B cell (primary cell): ENCODE data around the gene PRSS33. TPM values are rescaled to one million over a fixed set of nuclear protein-coding genes. Genes with fewer than 3 reads are reported as not detected.

Experiments
- ATAC-seq: fragments of 200-7000 bp; cut with Tn5 transposase; one replicate; pipeline ENCODE4 v1.10.0; 2021; ENCODE audit warnings: low read depth, mild to moderate bottlenecking, moderate number of reproducible peaks, moderate library complexity
- CTCF ChIA-PET: fragments of 350-600 bp; sonication (Branson Sonifier 250); formaldehyde crosslinking; loops from one replicate; lab custom pipeline; 2021; ENCODE audit warnings: antibody characterized with exemption, inconsistent platforms; lab: Charles Lee
- POLR2A ChIA-PET: fragments of 350-600 bp; sonication (Branson Sonifier 250); formaldehyde crosslinking; loops from one replicate; lab custom pipeline; 2021; ENCODE audit warnings: antibody characterized with exemption; lab: Charles Lee
- DNase-seq: peaks from one replicate; pipeline ENCODE4 v3.0.0; 2013
- H2AFZ ChIP-seq: 2 replicates; pipeline ENCODE4 v1.6.1; 2012; ENCODE audit warnings: mild to moderate bottlenecking, low read depth, low read length; ENCODE audit not compliant: insufficient read depth, poor library complexity, severe bottlenecking
- H3K27ac ChIP-seq, 2 donors: 1 replicate in 1 of 2; 2 replicates in 1 of 2; pipeline ENCODE4 v1.5.1; 2012 to 2013; ENCODE audit warnings: low read length in 2 of 2, mild to moderate bottlenecking in 2 of 2, moderate library complexity in 1 of 2
- H3K27me3 ChIP-seq, 4 experiments: fragments of 200-600 bp in 1 of 4; sonication (generic) in 1 of 4; replicated peaks in 1 of 4; 1 replicate in 2 of 4; 2 replicates in 2 of 4; pipeline versions ENCODE4 v1.6.1 to v1.7.0; 2013 to 2016; ENCODE audit warnings: low read length in 3 of 4, mild to moderate bottlenecking in 2 of 4, mixed read lengths in 1 of 4, moderate library complexity in 1 of 4; ENCODE audit not compliant: insufficient read depth in 4 of 4, control insufficient read depth in 3 of 4; ENCODE audit errors: control extremely low read depth in 1 of 4
- H3K36me3 ChIP-seq, 2 experiments: replicated peaks in 1 of 2; 1 replicate in 1 of 2; 2 replicates in 1 of 2; pipeline versions ENCODE4 v1.6.1 to v1.7.1; 2013; ENCODE audit warnings: low read length in 1 of 2; ENCODE audit not compliant: insufficient read depth in 2 of 2, control insufficient read depth in 1 of 2; ENCODE audit errors: control extremely low read depth in 1 of 2, extremely low read depth in 1 of 2
- H3K4me1 ChIP-seq, 2 donors: fragments of 200-600 bp in 1 of 2; sonication (generic) in 1 of 2; 1 replicate in 1 of 2; 2 replicates in 1 of 2; pipeline versions ENCODE4 v1.5.1 to v1.6.1; 2013 to 2017; ENCODE audit warnings: low read length in 2 of 2; ENCODE audit not compliant: control insufficient read depth in 2 of 2, insufficient read depth in 2 of 2
- H3K4me2 ChIP-seq: replicated peaks from 2 replicates; pipeline ENCODE3; 2012; ENCODE audit warnings: mild to moderate bottlenecking, low read depth, low read length; ENCODE audit not compliant: poor library complexity, severe bottlenecking
- H3K4me3 ChIP-seq, 5 experiments: fragments of 200-600 bp in 1 of 5; sonication (generic) in 1 of 5; 1 replicate in 3 of 5; 2 replicates in 2 of 5; pipeline versions ENCODE4 v1.5.1 to v1.7.0; 2011 to 2016; ENCODE audit warnings: low read length in 4 of 5, mild to moderate bottlenecking in 4 of 5, low read depth in 2 of 5, control low read depth in 1 of 5, moderate library complexity in 1 of 5; ENCODE audit not compliant: insufficient read depth in 1 of 5; ENCODE audit errors: control extremely low read depth in 1 of 5, extremely low read depth in 1 of 5
- H3K79me2 ChIP-seq: fragments of 200-600 bp; sonication (generic); one replicate; pipeline ENCODE4 v1.6.0; 2016; ENCODE audit warnings: low read length; ENCODE audit not compliant: control insufficient read depth, insufficient read depth
- H3K9ac ChIP-seq: fragments of 200-600 bp; sonication (generic); 2 replicates; pipeline ENCODE4 v1.6.1; 2017; ENCODE audit warnings: mild to moderate bottlenecking, low read length, moderate library complexity
- H3K9me3 ChIP-seq, 3 donors: one replicate each; pipeline versions ENCODE4 v1.6.1 to v1.7.1; 2013; ENCODE audit warnings: low read length in 2 of 3; ENCODE audit not compliant: control insufficient read depth in 2 of 3, insufficient read depth in 1 of 3; ENCODE audit errors: control extremely low read depth in 1 of 3
- H4K20me1 ChIP-seq: 2 replicates; pipeline ENCODE4 v1.6.0; 2012; ENCODE audit warnings: mild to moderate bottlenecking, low read length; ENCODE audit not compliant: insufficient read depth, control insufficient read depth, poor library complexity, severe bottlenecking
- H3K27ac Mint-ChIP-seq: one replicate; pipeline ENCODE4 v1.8.0; 2021; ENCODE audit warnings: mixed read lengths
- H3K27me3 Mint-ChIP-seq: one replicate; pipeline ENCODE4 v1.8.0; 2021; ENCODE audit warnings: mixed read lengths
- H3K4me1 Mint-ChIP-seq: one replicate; pipeline ENCODE4 v1.8.0; 2021; ENCODE audit warnings: mixed read lengths
- H3K4me3 Mint-ChIP-seq: one replicate; pipeline ENCODE4 v1.8.0; 2021; ENCODE audit warnings: mixed read lengths
- H3K9me3 Mint-ChIP-seq: one replicate; pipeline ENCODE4 v1.8.0; 2022; ENCODE audit warnings: mixed read lengths; ENCODE audit not compliant: insufficient read depth
- EZH2 ChIP-seq: IDR thresholded peaks from 2 replicates; pipeline ENCODE4 v1.6.1; 2012; ENCODE audit warnings: borderline replicate concordance, low read depth, mild to moderate bottlenecking, moderate library complexity, low read length; ENCODE audit not compliant: insufficient read depth, poor library complexity, severe bottlenecking
- whole genome bisulfite sequencing: methylation state at CpG from one replicate; pipeline ENCODE4 v1.1.5; 2013; ENCODE audit warnings: missing lambda C conversion rate; ENCODE audit not compliant: insufficient coverage; 5-methylcytosine and 5-hydroxymethylcytosine counted together
- intact Hi-C: fragments of 100-400 bp; cut with micrococcal nuclease; formaldehyde crosslinking; loops from one replicate; pipeline ENCODE4 v1.10.0; 2022
- polyA plus RNA-seq: library from polyadenylated mRNA; depleted of rRNA; stranded (reverse); fragments of >200 nt; gene quantifications from 2 replicates; pipeline ENCODE4 v1.2.3, GENCODE V29; 2012
- total RNA-seq, 2 donors: library from RNA; stranded (reverse); fragments of 120-200 nt in 1 of 2; gene quantifications; 1 replicate in 1 of 2; 2 replicates in 1 of 2; pipeline versions ENCODE4 v1.2.3 to v1.2.4, GENCODE V29; 2013 to 2022
- TF ChIP-seq, protein P1 (sequence below): fragments of 200-600 bp; IDR thresholded peaks from one replicate; pipeline ENCODE4 v1.8.0; 2022; ENCODE audit warnings: antibody characterized with exemption, mild to moderate bottlenecking

Gene PRSS33
- total and polyA plus RNA-seq, 2 donors (not counting 1 experiment from before 2014, with no cell fraction given) = not detected

DNA sequence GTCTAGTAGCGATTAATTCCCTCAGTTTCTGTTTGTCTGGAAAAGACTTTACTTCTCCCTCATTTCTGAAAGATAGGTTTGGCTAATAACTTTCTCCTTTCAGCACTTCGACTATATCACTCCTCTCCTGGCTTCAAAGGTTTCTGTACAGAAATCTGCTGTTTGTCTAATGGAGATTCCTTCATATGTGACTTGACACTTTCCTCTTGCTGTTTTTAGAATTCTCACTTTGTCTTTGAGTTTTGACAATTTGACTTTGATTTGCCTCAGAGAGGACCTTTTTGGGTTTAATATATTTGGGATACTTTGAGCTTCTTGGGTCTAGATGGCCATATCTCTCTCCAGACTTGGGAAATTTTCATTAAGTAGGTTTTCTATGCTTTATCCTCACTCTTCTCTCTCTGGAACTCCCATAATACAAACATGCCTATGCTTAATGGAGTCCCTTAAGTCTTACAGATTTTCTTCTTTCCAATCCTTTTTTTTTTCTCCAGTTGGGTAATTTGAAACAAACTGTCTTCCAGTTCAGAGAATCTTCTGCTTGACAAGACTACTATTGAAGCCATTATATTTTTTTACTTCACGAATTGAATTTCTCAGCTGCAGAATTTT lies 21.9 kb upstream of the PRSS33 start:
- no peak overlapping the region for H3K27ac Mint-ChIP-seq
- Histone ChIP-seq H3K27ac (no peak overlapping the region), H3K9ac (no peak overlapping the region), H3K4me2 (no peak overlapping the region), H3K36me3 (no peaks in the 10 kb centered on the region), H3K27me3 (peaks cover 0 to 21% (median 8%) of the 10 kb centered on the region in 4 experiments), H2AFZ (no peak overlapping the region), H3K4me3 (no peak overlapping the region), H3K79me2 (no peaks in the 10 kb centered on the region), H3K9me3 (peaks cover 0 to 8% (median 2%) of the 10 kb centered on the region in 3 donors), H3K4me1 (no peaks in the 10 kb centered on the region), H4K20me1 (no peaks in the 10 kb centered on the region)
- H3K4me1 Mint-ChIP-seq = no peaks in the 10 kb centered on the region
- POLR2A ChIA-PET = no interaction called here
- H3K9me3 Mint-ChIP-seq = peaks cover 5% of the 10 kb centered on the region
- ATAC-seq = no peak
- H3K4me3 Mint-ChIP-seq = no peak overlapping the region
- intact Hi-C loops = no loop called here
- no peak for TF ChIP-seq EZH2
- TF ChIP-seq, protein P1, sequence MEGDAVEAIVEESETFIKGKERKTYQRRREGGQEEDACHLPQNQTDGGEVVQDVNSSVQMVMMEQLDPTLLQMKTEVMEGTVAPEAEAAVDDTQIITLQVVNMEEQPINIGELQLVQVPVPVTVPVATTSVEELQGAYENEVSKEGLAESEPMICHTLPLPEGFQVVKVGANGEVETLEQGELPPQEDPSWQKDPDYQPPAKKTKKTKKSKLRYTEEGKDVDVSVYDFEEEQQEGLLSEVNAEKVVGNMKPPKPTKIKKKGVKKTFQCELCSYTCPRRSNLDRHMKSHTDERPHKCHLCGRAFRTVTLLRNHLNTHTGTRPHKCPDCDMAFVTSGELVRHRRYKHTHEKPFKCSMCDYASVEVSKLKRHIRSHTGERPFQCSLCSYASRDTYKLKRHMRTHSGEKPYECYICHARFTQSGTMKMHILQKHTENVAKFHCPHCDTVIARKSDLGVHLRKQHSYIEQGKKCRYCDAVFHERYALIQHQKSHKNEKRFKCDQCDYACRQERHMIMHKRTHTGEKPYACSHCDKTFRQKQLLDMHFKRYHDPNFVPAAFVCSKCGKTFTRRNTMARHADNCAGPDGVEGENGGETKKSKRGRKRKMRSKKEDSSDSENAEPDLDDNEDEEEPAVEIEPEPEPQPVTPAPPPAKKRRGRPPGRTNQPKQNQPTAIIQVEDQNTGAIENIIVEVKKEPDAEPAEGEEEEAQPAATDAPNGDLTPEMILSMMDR = no peak
- H3K27me3 Mint-ChIP-seq = peaks cover 52% of the 10 kb centered on the region
- CTCF ChIA-PET = no interaction called here
- DNase-seq = no peak
- WGBS = no CpG with 5 or more reads among the region's 3 CpGs

DNA sequence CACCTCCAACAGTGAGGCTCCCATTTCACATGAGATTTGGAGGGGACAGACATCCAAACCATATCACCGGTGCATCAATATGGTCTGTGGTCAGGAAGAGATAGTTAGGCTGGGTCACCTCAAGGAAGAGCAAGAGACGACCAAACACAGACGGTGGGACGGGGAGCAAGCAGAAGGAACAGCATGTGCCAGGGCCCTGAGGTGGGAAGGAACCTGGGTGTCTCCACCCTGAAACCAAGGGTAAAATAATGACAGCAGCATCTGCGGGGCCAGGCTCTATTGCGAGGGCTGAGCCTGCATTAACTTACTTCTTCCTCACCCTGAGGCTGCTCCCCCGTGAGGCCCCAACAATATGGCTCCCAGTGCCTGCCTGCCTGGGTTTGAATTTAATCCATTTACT lies 20.8 kb upstream of the PRSS33 start:
- ChIA-PET CTCF (no interaction called here), POLR2A (no interaction called here)
- no peak overlapping the region for H2AFZ ChIP-seq
- Mint-ChIP-seq H3K9me3 (peaks cover 5% of the 10 kb centered on the region), H3K4me3 (no peak overlapping the region), H3K4me1 (no peaks in the 10 kb centered on the region), H3K27ac (no peak overlapping the region), H3K27me3 (peaks cover 49% of the 10 kb centered on the region)
- intact Hi-C loops = no loop called here
- ATAC-seq (no peak), DNase-seq (no peak)
- peaks cover 0 to 21% (median 8%) of the 10 kb centered on the region in 4 experiments for H3K27me3 ChIP-seq
- H3K27ac ChIP-seq = no peak overlapping the region
- no peak overlapping the region for H3K4me2 ChIP-seq
- peaks cover 0 to 13% (median 7%) of the 10 kb centered on the region in 3 donors for H3K9me3 ChIP-seq
- 83% methylated on average over 3 of the region's 7 CpGs for WGBS
- no peaks in the 10 kb centered on the region for H3K36me3 ChIP-seq
- no peaks in the 10 kb centered on the region for H4K20me1 ChIP-seq
- no peaks in the 10 kb centered on the region for H3K79me2 ChIP-seq
- no peaks in the 10 kb centered on the region for H3K4me1 ChIP-seq
- TF ChIP-seq, protein P1 = no peak
- H3K9ac ChIP-seq = no peak overlapping the region
- no peak overlapping the region for H3K4me3 ChIP-seq
